ENCODE measurements around the gene SMIM28. TPM values are rescaled to one million over a fixed set of nuclear protein-coding genes. Genes with fewer than 3 reads are reported as not detected.

Gene SMIM28
- not detected in 2 replicates for total RNA-seq (2012; rRNA removed)

- Histone ChIP-seq H3K9me3 (replicated peaks; ENCODE audit: low read length) (no peaks in the 10 kb centered on the region), H3K9ac (ENCODE audit: low read depth, low read length) (no peak within 1 kb of the TSS), H3K4me1 (ENCODE audit: control insufficient read depth, insufficient read depth, low read length) (no peaks in the 10 kb centered on the region)
Measured at GRCh38 chr6:138377844-138378243, at the start of gene SMIM28. Gene SMIM28, plus strand, starts transcription at chr6:138377905. Its CDS starts 168 bp downstream, at chr6:138378073.

GRCh38 chr6:138328210-138328609 is 49.5 kb upstream of the SMIM28 start:
- Histone ChIP-seq H3K4me2 (ENCODE audit: low read length) (no peak overlapping the region), H3K4me3 (ENCODE audit: low read length) (no peak overlapping the region), H3K9ac (ENCODE audit: low read depth, low read length) (no peak overlapping the region), H3K27me3 (ENCODE audit: control insufficient read depth, insufficient read depth, low read length) (no peaks in the 10 kb centered on the region), H3K9me3 (replicated peaks; ENCODE audit: low read length) (no peaks in the 10 kb centered on the region), H3K4me1 (ENCODE audit: control insufficient read depth, insufficient read depth, low read length) (no peaks in the 10 kb centered on the region), H3K36me3 (ENCODE audit: insufficient read depth, low read length) (no peaks in the 10 kb centered on the region)

More at GRCh38 chr6:138377844-138378243, at the start of gene SMIM28:
- Histone ChIP-seq H3K4me3 (ENCODE audit: low read length) (no peak within 1 kb of the TSS), H3K36me3 (ENCODE audit: insufficient read depth, low read length) (no peaks in the 10 kb centered on the region), H3K4me2 (ENCODE audit: low read length) (no peak within 1 kb of the TSS), H3K27me3 (ENCODE audit: control insufficient read depth, insufficient read depth, low read length) (no peaks in the 10 kb centered on the region)

- no peaks in the 10 kb centered on the region for H3K9me3 ChIP-seq (replicated peaks; ENCODE audit: low read length)
- H3K4me3 ChIP-seq (ENCODE audit: low read length), result no peak overlapping the region
- no peaks in the 10 kb centered on the region for H3K4me1 ChIP-seq (ENCODE audit: control insufficient read depth, insufficient read depth, low read length)
- no peaks in the 10 kb centered on the region for H3K36me3 ChIP-seq (ENCODE audit: insufficient read depth, low read length)
- H3K4me2 ChIP-seq (ENCODE audit: low read length), result no peak overlapping the region
- H3K27me3 ChIP-seq (ENCODE audit: control insufficient read depth, insufficient read depth, low read length), result no peaks in the 10 kb centered on the region
- no peak overlapping the region for H3K9ac ChIP-seq (ENCODE audit: low read depth, low read length)
Measured at GRCh38 chr6:138330763-138331162, 46.9 kb upstream of the SMIM28 start.

DNA sequence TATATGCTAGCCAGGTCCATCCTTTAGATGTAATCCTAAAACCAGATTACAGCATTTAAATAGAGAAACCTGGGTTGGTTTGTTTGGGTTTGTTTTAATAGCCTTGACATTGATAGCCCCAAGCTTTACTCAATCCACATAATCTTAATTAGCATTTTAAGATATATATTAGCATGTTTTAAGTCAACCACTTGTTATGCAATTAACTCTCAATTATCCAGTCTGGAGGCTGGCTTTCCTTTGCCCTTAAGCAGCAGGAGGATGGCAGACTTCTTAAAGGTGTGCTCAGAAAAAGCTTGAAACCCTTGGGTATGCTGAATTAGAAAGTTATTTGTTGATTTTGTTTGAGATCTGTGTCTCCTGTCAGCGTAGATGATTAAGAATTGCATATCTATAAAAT is 46.3 kb upstream of the SMIM28 start:
- no peaks in the 10 kb centered on the region for H3K27me3 ChIP-seq (ENCODE audit: control insufficient read depth, insufficient read depth, low read length)
- H3K9me3 ChIP-seq (replicated peaks; ENCODE audit: low read length), result no peaks in the 10 kb centered on the region
- H3K4me1 ChIP-seq (ENCODE audit: control insufficient read depth, insufficient read depth, low read length), result no peaks in the 10 kb centered on the region
- no peak overlapping the region for H3K4me3 ChIP-seq (ENCODE audit: low read length)
- no peaks in the 10 kb centered on the region for H3K36me3 ChIP-seq (ENCODE audit: insufficient read depth, low read length)
- H3K9ac ChIP-seq (ENCODE audit: low read depth, low read length), result no peak overlapping the region
- H3K4me2 ChIP-seq (ENCODE audit: low read length), result no peak overlapping the region

GRCh38 chr6:138331984-138332383 is 45.7 kb upstream of the SMIM28 start:
- Histone ChIP-seq H3K4me2 (ENCODE audit: low read length) (no peak overlapping the region), H3K9me3 (replicated peaks; ENCODE audit: low read length) (no peaks in the 10 kb centered on the region), H3K36me3 (ENCODE audit: insufficient read depth, low read length) (no peaks in the 10 kb centered on the region), H3K9ac (ENCODE audit: low read depth, low read length) (no peak overlapping the region), H3K27me3 (ENCODE audit: control insufficient read depth, insufficient read depth, low read length) (no peaks in the 10 kb centered on the region), H3K4me3 (ENCODE audit: low read length) (no peak overlapping the region), H3K4me1 (ENCODE audit: control insufficient read depth, insufficient read depth, low read length) (no peaks in the 10 kb centered on the region)

- Histone ChIP-seq H3K9ac (ENCODE audit: low read depth, low read length) (no peak overlapping the region), H3K4me3 (ENCODE audit: low read length) (no peak overlapping the region), H3K36me3 (ENCODE audit: insufficient read depth, low read length) (no peaks in the 10 kb centered on the region), H3K27me3 (ENCODE audit: control insufficient read depth, insufficient read depth, low read length) (no peaks in the 10 kb centered on the region), H3K9me3 (replicated peaks; ENCODE audit: low read length) (no peaks in the 10 kb centered on the region), H3K4me2 (ENCODE audit: low read length) (no peak overlapping the region), H3K4me1 (ENCODE audit: control insufficient read depth, insufficient read depth, low read length) (no peaks in the 10 kb centered on the region)
Measured at GRCh38 chr6:138334000-138334399, 43.7 kb upstream of the SMIM28 start.

- Histone ChIP-seq H3K4me2 (ENCODE audit: low read length) (no peak overlapping the region), H3K27me3 (ENCODE audit: control insufficient read depth, insufficient read depth, low read length) (no peaks in the 10 kb centered on the region), H3K4me3 (ENCODE audit: low read length) (no peak overlapping the region), H3K9me3 (replicated peaks; ENCODE audit: low read length) (no peaks in the 10 kb centered on the region), H3K4me1 (ENCODE audit: control insufficient read depth, insufficient read depth, low read length) (no peaks in the 10 kb centered on the region), H3K36me3 (ENCODE audit: insufficient read depth, low read length) (no peaks in the 10 kb centered on the region), H3K9ac (ENCODE audit: low read depth, low read length) (no peak overlapping the region)
Measured at GRCh38 chr6:138334963-138335362, 42.7 kb upstream of the SMIM28 start.

- Histone ChIP-seq H3K4me1 (ENCODE audit: control insufficient read depth, insufficient read depth, low read length) (no peaks in the 10 kb centered on the region), H3K4me2 (ENCODE audit: low read length) (no peak overlapping the region), H3K9me3 (replicated peaks; ENCODE audit: low read length) (no peaks in the 10 kb centered on the region), H3K27me3 (ENCODE audit: control insufficient read depth, insufficient read depth, low read length) (no peaks in the 10 kb centered on the region), H3K4me3 (ENCODE audit: low read length) (no peak overlapping the region), H3K9ac (ENCODE audit: low read depth, low read length) (no peak overlapping the region), H3K36me3 (ENCODE audit: insufficient read depth, low read length) (no peaks in the 10 kb centered on the region)
Measured at GRCh38 chr6:138336221-138336620, 41.5 kb upstream of the SMIM28 start.

- H3K27me3 ChIP-seq (ENCODE audit: control insufficient read depth, insufficient read depth, low read length), result no peaks in the 10 kb centered on the region
Measured at GRCh38 chr6:138337076-138337475, 40.6 kb upstream of the SMIM28 start.

DNA sequence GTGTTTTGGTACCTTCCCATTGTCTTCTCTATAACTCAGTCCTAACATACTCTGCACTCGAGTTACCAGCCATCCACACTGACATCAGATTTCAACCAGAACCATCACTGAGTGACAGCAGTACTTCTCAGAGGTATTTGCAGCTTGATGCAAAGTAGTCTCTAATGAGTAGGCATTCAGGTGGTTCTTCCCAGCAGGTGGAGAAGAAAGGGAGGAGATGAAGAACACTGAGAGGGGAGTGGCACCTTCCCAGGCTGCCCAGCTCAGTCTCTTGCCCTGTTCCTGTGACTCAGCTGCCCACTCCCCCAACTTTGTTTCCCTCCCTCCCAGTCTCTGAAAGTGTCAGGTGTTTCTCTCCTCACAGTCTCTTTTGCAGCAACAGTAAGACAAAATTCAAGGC is 38.7 kb upstream of the SMIM28 start:
- Histone ChIP-seq H3K4me2 (ENCODE audit: low read length) (no peak overlapping the region), H3K9ac (ENCODE audit: low read depth, low read length) (no peak overlapping the region), H3K27me3 (ENCODE audit: control insufficient read depth, insufficient read depth, low read length) (no peaks in the 10 kb centered on the region), H3K9me3 (replicated peaks; ENCODE audit: low read length) (no peaks in the 10 kb centered on the region), H3K4me1 (ENCODE audit: control insufficient read depth, insufficient read depth, low read length) (no peaks in the 10 kb centered on the region), H3K4me3 (ENCODE audit: low read length) (no peak overlapping the region), H3K36me3 (ENCODE audit: insufficient read depth, low read length) (no peaks in the 10 kb centered on the region)

More at GRCh38 chr6:138337076-138337475, 40.6 kb upstream of the SMIM28 start:
- Histone ChIP-seq H3K9me3 (replicated peaks; ENCODE audit: low read length) (no peaks in the 10 kb centered on the region), H3K4me1 (ENCODE audit: control insufficient read depth, insufficient read depth, low read length) (no peaks in the 10 kb centered on the region), H3K4me3 (ENCODE audit: low read length) (no peak overlapping the region), H3K36me3 (ENCODE audit: insufficient read depth, low read length) (no peaks in the 10 kb centered on the region), H3K4me2 (ENCODE audit: low read length) (no peak overlapping the region), H3K9ac (ENCODE audit: low read depth, low read length) (no peak overlapping the region)

DNA sequence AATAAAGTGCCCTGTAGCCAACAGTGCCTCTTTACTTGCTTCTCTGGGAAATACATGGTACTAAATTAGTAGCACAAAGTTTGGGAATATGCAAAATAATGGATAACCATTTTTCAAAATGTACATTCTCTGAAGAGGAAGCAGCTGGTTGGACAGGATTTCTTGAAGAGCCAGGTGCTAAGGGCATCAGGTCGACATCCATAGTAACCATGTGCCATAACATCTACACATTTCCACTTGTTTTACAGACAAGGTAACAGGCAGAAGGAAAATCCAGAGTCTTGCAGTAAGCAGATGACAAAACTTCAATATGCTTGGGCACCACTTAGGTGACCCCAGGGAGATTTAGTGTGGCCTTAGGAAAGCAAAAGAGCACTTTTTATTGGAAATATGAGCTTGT is 36.5 kb upstream of the SMIM28 start:
- no peaks in the 10 kb centered on the region for H3K36me3 ChIP-seq (ENCODE audit: insufficient read depth, low read length)
- no peaks in the 10 kb centered on the region for H3K4me1 ChIP-seq (ENCODE audit: control insufficient read depth, insufficient read depth, low read length)
- no peak overlapping the region for H3K4me2 ChIP-seq (ENCODE audit: low read length)
- H3K4me3 ChIP-seq (ENCODE audit: low read length), result no peak overlapping the region
- no peak overlapping the region for H3K9ac ChIP-seq (ENCODE audit: low read depth, low read length)
- H3K9me3 ChIP-seq (replicated peaks; ENCODE audit: low read length), result no peaks in the 10 kb centered on the region
- no peaks in the 10 kb centered on the region for H3K27me3 ChIP-seq (ENCODE audit: control insufficient read depth, insufficient read depth, low read length)

DNA sequence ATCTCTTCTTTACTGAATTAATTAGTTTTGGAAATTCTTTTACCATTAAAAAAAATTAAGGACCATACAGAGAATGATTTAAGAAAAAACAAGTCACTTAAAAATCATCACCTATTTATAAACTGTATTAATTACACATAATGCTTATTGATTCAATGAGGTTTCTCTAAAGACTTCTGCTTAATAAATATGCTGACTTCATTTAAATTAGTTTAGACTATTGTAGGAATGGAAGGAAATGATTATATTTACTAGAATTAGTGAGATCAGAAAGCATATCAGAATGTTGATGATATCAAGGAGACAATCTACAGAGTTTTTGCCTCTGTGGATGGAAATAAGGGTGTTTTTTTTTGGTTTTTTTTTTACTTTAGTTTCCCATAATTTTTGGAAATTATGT is 34.6 kb upstream of the SMIM28 start:
- Histone ChIP-seq H3K27me3 (ENCODE audit: control insufficient read depth, insufficient read depth, low read length) (no peaks in the 10 kb centered on the region), H3K4me1 (ENCODE audit: control insufficient read depth, insufficient read depth, low read length) (no peaks in the 10 kb centered on the region), H3K4me3 (ENCODE audit: low read length) (no peak overlapping the region), H3K36me3 (ENCODE audit: insufficient read depth, low read length) (no peaks in the 10 kb centered on the region), H3K4me2 (ENCODE audit: low read length) (no peak overlapping the region), H3K9ac (ENCODE audit: low read depth, low read length) (no peak overlapping the region), H3K9me3 (replicated peaks; ENCODE audit: low read length) (no peaks in the 10 kb centered on the region)
